ENCODE data around the gene STX8.
"Not testable (repeated sequence)": the region's sequence is repeated elsewhere in the genome, so short reads cannot be mapped to it uniquely, and the experiment has no call there.

Gene STX8, protein sequence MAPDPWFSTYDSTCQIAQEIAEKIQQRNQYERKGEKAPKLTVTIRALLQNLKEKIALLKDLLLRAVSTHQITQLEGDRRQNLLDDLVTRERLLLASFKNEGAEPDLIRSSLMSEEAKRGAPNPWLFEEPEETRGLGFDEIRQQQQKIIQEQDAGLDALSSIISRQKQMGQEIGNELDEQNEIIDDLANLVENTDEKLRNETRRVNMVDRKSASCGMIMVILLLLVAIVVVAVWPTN

DNA sequence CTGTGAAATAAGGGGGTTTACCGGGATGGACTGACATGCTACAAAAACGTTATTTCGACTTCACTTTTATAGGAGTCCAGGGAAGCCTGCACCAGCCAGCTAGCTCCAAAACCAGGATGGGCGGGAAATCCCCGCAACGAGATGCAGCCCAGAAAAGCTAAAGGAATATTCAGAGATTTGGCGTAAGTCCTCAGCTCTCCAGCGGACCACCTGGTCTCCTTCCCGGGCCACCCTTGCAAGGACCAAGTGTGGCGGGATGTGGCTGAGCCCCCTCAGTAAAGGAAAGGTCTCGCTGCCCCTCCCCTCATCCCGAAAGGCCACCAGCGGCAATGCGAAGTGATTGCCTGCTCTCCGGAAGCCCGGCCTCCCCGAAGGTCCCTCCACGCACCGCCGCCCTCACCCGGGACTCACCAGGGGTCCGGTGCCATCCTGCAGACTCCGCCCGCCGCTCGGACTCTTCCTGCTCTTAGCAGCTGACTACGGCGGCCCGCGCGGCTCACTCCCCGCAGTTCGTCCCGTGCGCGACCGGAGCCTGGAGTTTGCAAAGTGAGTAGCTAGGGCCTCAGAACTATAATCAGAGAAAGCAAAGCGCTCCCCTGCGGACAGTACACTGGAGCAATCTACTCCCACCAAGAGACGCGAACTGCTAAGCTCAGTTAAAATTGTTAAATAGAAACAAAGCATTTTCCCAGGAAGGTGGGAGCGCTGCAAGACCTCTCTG, at the start of gene STX8:
Gene STX8 (minus strand): TSS at position 440 of the 721 bp plus-strand sequence. CDS start 12 bp downstream, at position 428.
- peak within 1 kb of the TSS; percentile 86 for H3K4me3 ChIP-seq (ENCODE audit: low read length)
- TF ChIP-seq, protein P1, sequence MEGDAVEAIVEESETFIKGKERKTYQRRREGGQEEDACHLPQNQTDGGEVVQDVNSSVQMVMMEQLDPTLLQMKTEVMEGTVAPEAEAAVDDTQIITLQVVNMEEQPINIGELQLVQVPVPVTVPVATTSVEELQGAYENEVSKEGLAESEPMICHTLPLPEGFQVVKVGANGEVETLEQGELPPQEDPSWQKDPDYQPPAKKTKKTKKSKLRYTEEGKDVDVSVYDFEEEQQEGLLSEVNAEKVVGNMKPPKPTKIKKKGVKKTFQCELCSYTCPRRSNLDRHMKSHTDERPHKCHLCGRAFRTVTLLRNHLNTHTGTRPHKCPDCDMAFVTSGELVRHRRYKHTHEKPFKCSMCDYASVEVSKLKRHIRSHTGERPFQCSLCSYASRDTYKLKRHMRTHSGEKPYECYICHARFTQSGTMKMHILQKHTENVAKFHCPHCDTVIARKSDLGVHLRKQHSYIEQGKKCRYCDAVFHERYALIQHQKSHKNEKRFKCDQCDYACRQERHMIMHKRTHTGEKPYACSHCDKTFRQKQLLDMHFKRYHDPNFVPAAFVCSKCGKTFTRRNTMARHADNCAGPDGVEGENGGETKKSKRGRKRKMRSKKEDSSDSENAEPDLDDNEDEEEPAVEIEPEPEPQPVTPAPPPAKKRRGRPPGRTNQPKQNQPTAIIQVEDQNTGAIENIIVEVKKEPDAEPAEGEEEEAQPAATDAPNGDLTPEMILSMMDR (IDR thresholded peaks at IDR 0.05; ENCODE audit: insufficient read depth, low read depth, low read length, missing control alignments): no peak
- peak; percentile 90 for DNase-seq (ENCODE audit: low read depth)

DNA sequence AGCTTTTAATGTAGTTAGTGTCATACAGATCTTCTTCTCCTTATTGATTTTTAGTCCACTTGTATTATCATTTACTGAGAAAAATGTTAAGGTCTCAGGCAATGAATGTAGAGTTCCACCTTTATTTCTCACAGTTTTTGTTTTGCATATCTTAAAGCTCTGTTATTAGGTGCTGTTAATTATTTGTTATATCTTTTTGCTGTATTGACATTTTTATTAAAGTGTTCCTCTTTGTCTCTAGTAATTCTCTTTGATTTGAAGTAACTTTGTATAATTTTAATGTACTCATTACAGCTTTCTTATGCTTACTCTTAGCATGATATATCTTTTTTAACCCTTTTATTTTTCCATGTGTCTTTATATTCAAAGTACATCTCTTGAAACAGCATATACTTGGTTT, 47.3 kb upstream of the STX8 start:
- H3K4me3 ChIP-seq (ENCODE audit: low read length): no peak overlapping the region
- DNase-seq (ENCODE audit: low read depth): no peak
- TF ChIP-seq, protein P1 (IDR thresholded peaks at IDR 0.05; ENCODE audit: insufficient read depth, low read depth, low read length, missing control alignments): no peak

DNA sequence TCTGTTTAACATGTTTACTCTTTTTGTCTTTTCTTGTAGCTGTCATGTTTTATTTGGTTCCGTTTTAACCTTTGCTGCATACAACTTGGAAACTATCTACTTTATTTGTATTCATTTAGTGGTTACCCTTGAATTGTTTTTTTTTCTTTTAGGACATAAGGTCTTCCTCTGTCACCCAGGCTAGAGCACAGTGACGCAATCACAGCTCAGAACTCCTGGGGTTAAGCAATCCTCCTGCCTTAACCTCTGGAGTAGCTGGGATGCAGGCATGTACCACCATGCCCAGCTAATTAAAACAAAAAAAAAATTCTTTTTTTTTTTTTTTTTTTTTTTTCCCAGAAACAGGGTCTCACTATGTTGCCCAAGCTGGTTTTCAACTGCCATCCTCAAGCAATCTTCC, 39.9 kb upstream of the STX8 start:
- H3K4me3 ChIP-seq (ENCODE audit: low read length): no peak overlapping the region
- TF ChIP-seq, protein P1 (IDR thresholded peaks at IDR 0.05; ENCODE audit: insufficient read depth, low read depth, low read length, missing control alignments): no peak
- peak; percentile 83 for DNase-seq (ENCODE audit: low read depth)

DNA sequence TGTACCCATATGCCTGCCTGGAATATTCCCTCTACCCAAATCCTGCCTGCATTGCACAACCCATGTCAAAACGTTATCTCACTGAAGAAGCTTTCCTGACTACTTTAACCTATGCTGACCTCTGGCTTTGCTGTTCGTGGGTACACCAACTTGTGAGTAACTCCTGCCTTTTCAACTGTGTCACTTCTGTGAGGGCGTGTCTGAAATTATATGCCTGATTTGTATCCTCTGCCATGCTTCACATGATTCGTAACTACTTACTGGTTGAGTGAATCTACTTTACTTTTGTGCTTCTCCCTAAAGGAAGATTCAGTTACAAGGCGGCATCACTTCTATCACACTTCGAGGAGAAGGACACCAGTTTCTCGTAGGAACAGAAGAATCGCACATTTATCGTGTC, 36.4 kb upstream of the STX8 start:
- TF ChIP-seq, protein P1 (IDR thresholded peaks at IDR 0.05; ENCODE audit: insufficient read depth, low read depth, low read length, missing control alignments): no peak
- DNase-seq (ENCODE audit: low read depth): peak; percentile 36
- H3K4me3 ChIP-seq (ENCODE audit: low read length): no peak overlapping the region

DNA sequence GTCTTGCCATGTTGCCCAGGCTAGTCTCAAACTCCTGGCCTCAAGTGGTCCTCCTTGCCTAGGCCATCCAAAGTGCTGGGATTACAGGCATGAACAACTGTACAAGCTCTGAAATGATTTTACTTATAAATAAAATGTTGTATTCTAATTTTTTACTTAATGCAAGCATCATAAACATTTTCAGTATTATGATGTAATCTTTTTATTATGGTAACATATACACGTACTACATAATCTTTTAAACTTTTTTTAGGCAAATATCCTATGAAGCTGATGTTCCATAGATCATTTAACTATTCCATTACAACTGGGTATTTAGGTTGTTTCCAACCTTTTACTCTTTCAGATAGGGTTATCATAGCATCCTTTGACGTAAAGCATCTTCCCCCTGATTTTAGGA, 35.9 kb upstream of the STX8 start:
- H3K4me3 ChIP-seq (ENCODE audit: low read length): no peak overlapping the region
- DNase-seq (ENCODE audit: low read depth): no peak
- TF ChIP-seq, protein P1 (IDR thresholded peaks at IDR 0.05; ENCODE audit: insufficient read depth, low read depth, low read length, missing control alignments): no peak

DNA sequence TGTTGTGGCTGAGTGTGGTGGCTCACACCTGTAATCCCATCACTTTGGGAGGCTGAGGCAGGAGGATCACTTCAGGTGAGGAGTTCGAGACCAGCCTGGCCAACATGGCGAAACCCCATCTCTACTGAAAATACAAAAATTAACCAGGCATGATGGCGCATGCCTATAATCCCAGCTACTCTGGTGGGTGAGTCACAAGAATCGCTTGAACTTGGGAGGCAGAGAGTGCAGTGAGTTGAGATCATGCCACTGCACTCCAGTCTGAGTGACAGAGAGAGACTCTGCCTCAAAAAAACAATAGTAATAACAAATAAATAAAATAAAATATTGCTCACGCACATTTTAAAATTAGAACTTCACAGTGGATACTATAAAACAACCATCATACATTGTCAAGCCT, 31.4 kb upstream of the STX8 start:
- peak; percentile 64 for DNase-seq (ENCODE audit: low read depth)
- not testable (repeated sequence) for H3K4me3 ChIP-seq (ENCODE audit: low read length)

DNA sequence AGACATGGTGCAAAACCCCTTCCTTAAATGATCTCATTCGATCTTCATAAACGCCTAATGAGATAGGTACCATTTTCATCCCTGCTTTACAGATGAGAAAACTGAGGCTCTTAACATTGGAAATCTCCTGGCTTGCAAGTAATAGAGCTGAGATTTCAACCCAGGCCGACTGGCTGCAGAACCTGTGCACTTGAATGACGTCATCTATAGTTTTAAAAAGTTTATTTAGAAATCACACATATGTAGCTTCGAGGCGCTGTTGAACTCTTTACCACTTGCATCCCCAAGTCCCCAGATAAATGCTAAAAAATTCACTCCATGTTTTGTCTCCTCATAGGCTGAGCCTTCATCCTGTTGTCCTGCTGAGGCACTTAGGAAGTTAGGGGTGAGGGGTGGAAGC, 30.8 kb upstream of the STX8 start:
- no peak overlapping the region for H3K4me3 ChIP-seq (ENCODE audit: low read length)
- DNase-seq (ENCODE audit: low read depth): no peak
- TF ChIP-seq, protein P1 (IDR thresholded peaks at IDR 0.05; ENCODE audit: insufficient read depth, low read depth, low read length, missing control alignments): no peak

DNA sequence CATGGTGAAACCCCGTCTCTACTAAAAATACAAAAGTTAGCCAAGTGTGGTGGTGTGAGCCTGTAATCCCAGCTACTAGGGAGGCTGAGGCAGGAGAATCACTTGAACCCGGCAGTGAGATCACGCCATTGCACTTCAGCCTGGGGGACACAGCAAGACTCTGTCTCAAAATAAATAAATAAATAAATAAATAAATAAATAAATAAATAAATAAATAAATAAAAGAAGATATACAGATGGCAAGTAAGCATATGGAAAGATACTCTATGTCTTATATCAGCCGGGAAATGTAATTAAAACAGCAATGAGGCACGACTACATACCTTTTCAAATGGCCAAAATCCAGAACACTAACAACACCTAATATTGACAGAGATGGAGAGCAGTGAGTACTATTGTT, 29.0 kb upstream of the STX8 start:
- H3K4me3 ChIP-seq (ENCODE audit: low read length): not testable (repeated sequence)

More for the DNA sequence above, 29.0 kb upstream of the STX8 start:
- not testable (repeated sequence) for DNase-seq (ENCODE audit: low read depth)
